Prostate gland (tissue), 2 donors: ENCODE results near the gene TFEC.

Experiments
- POLR2AphosphoS5 ChIP-seq: sonication (generic); formaldehyde crosslinking; IDR thresholded peaks from one replicate; pipeline ENCODE4 v1.6.1; 2017; ENCODE audit warnings: antibody characterized with exemption
- TF ChIP-seq, protein P1 (sequence below), 4 experiments: fragments of 200-600 bp in 2 of 4; fragments of 450-650 bp in 2 of 4; sonication (generic) in 2 of 4; IDR thresholded peaks; 1 replicate in 3 of 4; 2 replicates in 1 of 4; pipeline ENCODE4 v1.5.1; 2016 to 2019; ENCODE audit warnings: antibody characterized with exemption in 4 of 4, mild to moderate bottlenecking in 2 of 4, moderate library complexity in 2 of 4

DNA sequence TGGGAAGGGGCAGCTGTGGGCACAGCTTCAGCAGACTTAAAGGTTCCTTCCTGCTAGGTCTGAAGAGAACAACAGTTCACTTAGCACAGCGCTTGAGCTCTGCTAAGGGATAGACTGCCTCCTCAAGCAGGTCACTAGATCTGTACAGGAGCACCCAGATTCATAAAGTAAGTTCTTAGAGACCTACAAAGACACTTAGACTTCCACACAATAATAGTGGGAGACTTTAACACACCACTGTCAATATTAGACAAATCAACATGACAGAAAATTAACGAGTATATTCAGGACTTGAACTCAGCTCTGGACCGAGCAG lies 140.9 kb downstream of the TFEC start:
- TF ChIP-seq, protein P1, sequence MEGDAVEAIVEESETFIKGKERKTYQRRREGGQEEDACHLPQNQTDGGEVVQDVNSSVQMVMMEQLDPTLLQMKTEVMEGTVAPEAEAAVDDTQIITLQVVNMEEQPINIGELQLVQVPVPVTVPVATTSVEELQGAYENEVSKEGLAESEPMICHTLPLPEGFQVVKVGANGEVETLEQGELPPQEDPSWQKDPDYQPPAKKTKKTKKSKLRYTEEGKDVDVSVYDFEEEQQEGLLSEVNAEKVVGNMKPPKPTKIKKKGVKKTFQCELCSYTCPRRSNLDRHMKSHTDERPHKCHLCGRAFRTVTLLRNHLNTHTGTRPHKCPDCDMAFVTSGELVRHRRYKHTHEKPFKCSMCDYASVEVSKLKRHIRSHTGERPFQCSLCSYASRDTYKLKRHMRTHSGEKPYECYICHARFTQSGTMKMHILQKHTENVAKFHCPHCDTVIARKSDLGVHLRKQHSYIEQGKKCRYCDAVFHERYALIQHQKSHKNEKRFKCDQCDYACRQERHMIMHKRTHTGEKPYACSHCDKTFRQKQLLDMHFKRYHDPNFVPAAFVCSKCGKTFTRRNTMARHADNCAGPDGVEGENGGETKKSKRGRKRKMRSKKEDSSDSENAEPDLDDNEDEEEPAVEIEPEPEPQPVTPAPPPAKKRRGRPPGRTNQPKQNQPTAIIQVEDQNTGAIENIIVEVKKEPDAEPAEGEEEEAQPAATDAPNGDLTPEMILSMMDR (IDR thresholded peaks at IDR 0.05): no peak
- TF ChIP-seq POLR2AphosphoS5: no peak
